ENCODE results near the gene AGPAT4.

AGPAT4 gene

GRCh38 chr6:161219680-161220079 lies 54.2 kb downstream of the AGPAT4 start:
- H3K4me3 ChIP-seq (ENCODE audit: low read length), result no peak overlapping the region
- DNase-seq (ENCODE audit: low read depth), result no peak
- no peak for TF ChIP-seq CTCF (conservative IDR thresholded peaks at IDR 0.05; ENCODE audit: low read depth, low read length)

- TF ChIP-seq CTCF (conservative IDR thresholded peaks at IDR 0.05; ENCODE audit: low read depth, low read length), result peak; percentile 25
- DNase-seq (ENCODE audit: low read depth), result no peak
- no peak overlapping the region for H3K4me3 ChIP-seq (ENCODE audit: low read length)
Observed at GRCh38 chr6:161218222-161218621, 55.6 kb downstream of the AGPAT4 start.

- no peak overlapping the region for H3K4me3 ChIP-seq (ENCODE audit: low read length)
- no peak for TF ChIP-seq CTCF (conservative IDR thresholded peaks at IDR 0.05; ENCODE audit: low read depth, low read length)
- DNase-seq (ENCODE audit: low read depth), result no peak
Observed at GRCh38 chr6:161217628-161218027, 56.2 kb downstream of the AGPAT4 start.

- TF ChIP-seq CTCF (conservative IDR thresholded peaks at IDR 0.05; ENCODE audit: low read depth, low read length), result no peak
- no peak for DNase-seq (ENCODE audit: low read depth)
- no peak overlapping the region for H3K4me3 ChIP-seq (ENCODE audit: low read length)
Observed at GRCh38 chr6:161216616-161217205, 57.1 kb downstream of the AGPAT4 start.

- no peak for TF ChIP-seq CTCF (conservative IDR thresholded peaks at IDR 0.05; ENCODE audit: low read depth, low read length)
- no peak overlapping the region for H3K4me3 ChIP-seq (ENCODE audit: low read length)
- peak; percentile 95 for DNase-seq (ENCODE audit: low read depth)
Observed at GRCh38 chr6:161215876-161216615, 57.8 kb downstream of the AGPAT4 start.

- DNase-seq (ENCODE audit: low read depth), result peak; percentile 99
- H3K4me3 ChIP-seq (ENCODE audit: low read length), result no peak overlapping the region
- TF ChIP-seq CTCF (conservative IDR thresholded peaks at IDR 0.05; ENCODE audit: low read depth, low read length), result no peak
Observed at GRCh38 chr6:161215193-161215592, 58.7 kb downstream of the AGPAT4 start.

GRCh38 chr6:161214722-161215121 lies 59.1 kb downstream of the AGPAT4 start:
- no peak for DNase-seq (ENCODE audit: low read depth)
- H3K4me3 ChIP-seq (ENCODE audit: low read length), result no peak overlapping the region
- TF ChIP-seq CTCF (conservative IDR thresholded peaks at IDR 0.05; ENCODE audit: low read depth, low read length), result no peak
